Measurements from ENCODE around the gene BEX1.

DNA sequence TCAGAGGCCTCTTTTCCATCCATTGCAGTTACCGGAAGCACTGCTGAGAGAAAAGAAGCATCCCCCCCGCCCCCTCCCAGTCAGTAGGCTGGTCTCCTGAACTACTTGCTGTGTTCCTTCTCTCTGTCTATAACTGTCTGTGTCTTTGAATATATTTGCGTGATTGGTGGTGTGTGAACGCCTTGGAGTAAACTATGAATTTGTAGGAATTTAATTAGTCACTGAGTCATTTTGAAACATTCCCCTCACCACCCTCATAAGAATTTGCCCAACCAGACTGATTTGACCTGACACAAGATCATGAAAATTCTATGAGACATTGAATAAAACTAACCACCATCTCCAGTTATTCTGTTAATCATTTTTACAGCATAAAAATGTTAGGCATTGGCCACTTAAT, 35.7 kb upstream of the BEX1 start:
- TF ChIP-seq CREM (CRISPR knock-in tag; IDR thresholded peaks at IDR 0.05), result no peak
- no peak for TF ChIP-seq SP1 (CRISPR knock-in tag; conservative IDR thresholded peaks at IDR 0.05)
- TF ChIP-seq, protein P1, sequence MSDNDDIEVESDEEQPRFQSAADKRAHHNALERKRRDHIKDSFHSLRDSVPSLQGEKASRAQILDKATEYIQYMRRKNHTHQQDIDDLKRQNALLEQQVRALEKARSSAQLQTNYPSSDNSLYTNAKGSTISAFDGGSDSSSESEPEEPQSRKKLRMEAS (CRISPR knock-in tag; IDR thresholded peaks at IDR 0.05), result no peak
- TF ChIP-seq, protein P2, sequence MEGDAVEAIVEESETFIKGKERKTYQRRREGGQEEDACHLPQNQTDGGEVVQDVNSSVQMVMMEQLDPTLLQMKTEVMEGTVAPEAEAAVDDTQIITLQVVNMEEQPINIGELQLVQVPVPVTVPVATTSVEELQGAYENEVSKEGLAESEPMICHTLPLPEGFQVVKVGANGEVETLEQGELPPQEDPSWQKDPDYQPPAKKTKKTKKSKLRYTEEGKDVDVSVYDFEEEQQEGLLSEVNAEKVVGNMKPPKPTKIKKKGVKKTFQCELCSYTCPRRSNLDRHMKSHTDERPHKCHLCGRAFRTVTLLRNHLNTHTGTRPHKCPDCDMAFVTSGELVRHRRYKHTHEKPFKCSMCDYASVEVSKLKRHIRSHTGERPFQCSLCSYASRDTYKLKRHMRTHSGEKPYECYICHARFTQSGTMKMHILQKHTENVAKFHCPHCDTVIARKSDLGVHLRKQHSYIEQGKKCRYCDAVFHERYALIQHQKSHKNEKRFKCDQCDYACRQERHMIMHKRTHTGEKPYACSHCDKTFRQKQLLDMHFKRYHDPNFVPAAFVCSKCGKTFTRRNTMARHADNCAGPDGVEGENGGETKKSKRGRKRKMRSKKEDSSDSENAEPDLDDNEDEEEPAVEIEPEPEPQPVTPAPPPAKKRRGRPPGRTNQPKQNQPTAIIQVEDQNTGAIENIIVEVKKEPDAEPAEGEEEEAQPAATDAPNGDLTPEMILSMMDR (IDR thresholded peaks at IDR 0.05), result no peak
- TF ChIP-seq, protein P3, sequence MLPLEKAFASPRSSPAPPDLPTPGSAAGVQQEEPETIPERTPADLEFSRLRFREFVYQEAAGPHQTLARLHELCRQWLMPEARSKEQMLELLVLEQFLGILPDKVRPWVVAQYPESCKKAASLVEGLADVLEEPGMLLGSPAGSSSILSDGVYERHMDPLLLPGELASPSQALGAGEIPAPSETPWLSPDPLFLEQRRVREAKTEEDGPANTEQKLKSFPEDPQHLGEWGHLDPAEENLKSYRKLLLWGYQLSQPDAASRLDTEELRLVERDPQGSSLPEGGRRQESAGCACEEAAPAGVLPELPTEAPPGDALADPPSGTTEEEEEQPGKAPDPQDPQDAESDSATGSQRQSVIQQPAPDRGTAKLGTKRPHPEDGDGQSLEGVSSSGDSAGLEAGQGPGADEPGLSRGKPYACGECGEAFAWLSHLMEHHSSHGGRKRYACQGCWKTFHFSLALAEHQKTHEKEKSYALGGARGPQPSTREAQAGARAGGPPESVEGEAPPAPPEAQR (CRISPR knock-in tag; IDR thresholded peaks at IDR 0.05), result no peak
- TF ChIP-seq, protein P4, sequence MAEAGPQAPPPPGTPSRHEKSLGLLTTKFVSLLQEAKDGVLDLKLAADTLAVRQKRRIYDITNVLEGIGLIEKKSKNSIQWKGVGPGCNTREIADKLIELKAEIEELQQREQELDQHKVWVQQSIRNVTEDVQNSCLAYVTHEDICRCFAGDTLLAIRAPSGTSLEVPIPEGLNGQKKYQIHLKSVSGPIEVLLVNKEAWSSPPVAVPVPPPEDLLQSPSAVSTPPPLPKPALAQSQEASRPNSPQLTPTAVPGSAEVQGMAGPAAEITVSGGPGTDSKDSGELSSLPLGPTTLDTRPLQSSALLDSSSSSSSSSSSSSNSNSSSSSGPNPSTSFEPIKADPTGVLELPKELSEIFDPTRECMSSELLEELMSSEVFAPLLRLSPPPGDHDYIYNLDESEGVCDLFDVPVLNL (CRISPR knock-in tag; IDR thresholded peaks at IDR 0.05; ENCODE audit: borderline replicate concordance, low read depth), result no peak
- no peak for TF ChIP-seq ETV6 (CRISPR knock-in tag; IDR thresholded peaks at IDR 0.05)
- TF ChIP-seq, protein P5, sequence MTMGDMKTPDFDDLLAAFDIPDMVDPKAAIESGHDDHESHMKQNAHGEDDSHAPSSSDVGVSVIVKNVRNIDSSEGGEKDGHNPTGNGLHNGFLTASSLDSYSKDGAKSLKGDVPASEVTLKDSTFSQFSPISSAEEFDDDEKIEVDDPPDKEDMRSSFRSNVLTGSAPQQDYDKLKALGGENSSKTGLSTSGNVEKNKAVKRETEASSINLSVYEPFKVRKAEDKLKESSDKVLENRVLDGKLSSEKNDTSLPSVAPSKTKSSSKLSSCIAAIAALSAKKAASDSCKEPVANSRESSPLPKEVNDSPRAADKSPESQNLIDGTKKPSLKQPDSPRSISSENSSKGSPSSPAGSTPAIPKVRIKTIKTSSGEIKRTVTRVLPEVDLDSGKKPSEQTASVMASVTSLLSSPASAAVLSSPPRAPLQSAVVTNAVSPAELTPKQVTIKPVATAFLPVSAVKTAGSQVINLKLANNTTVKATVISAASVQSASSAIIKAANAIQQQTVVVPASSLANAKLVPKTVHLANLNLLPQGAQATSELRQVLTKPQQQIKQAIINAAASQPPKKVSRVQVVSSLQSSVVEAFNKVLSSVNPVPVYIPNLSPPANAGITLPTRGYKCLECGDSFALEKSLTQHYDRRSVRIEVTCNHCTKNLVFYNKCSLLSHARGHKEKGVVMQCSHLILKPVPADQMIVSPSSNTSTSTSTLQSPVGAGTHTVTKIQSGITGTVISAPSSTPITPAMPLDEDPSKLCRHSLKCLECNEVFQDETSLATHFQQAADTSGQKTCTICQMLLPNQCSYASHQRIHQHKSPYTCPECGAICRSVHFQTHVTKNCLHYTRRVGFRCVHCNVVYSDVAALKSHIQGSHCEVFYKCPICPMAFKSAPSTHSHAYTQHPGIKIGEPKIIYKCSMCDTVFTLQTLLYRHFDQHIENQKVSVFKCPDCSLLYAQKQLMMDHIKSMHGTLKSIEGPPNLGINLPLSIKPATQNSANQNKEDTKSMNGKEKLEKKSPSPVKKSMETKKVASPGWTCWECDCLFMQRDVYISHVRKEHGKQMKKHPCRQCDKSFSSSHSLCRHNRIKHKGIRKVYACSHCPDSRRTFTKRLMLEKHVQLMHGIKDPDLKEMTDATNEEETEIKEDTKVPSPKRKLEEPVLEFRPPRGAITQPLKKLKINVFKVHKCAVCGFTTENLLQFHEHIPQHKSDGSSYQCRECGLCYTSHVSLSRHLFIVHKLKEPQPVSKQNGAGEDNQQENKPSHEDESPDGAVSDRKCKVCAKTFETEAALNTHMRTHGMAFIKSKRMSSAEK (CRISPR knock-in tag; IDR thresholded peaks at IDR 0.05; ENCODE audit: borderline replicate concordance), result no peak
- TF ChIP-seq, protein P6, sequence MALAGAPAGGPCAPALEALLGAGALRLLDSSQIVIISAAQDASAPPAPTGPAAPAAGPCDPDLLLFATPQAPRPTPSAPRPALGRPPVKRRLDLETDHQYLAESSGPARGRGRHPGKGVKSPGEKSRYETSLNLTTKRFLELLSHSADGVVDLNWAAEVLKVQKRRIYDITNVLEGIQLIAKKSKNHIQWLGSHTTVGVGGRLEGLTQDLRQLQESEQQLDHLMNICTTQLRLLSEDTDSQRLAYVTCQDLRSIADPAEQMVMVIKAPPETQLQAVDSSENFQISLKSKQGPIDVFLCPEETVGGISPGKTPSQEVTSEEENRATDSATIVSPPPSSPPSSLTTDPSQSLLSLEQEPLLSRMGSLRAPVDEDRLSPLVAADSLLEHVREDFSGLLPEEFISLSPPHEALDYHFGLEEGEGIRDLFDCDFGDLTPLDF (CRISPR knock-in tag; IDR thresholded peaks at IDR 0.05), result no peak
- TF ChIP-seq NR3C1 (CRISPR knock-in tag; conservative IDR thresholded peaks at IDR 0.05; ENCODE audit: low read depth), result no peak
- TF ChIP-seq, protein P7, sequence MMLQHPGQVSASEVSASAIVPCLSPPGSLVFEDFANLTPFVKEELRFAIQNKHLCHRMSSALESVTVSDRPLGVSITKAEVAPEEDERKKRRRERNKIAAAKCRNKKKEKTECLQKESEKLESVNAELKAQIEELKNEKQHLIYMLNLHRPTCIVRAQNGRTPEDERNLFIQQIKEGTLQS (CRISPR knock-in tag; conservative IDR thresholded peaks at IDR 0.05), result no peak
- no peak for TF ChIP-seq ZNF138 (CRISPR knock-in tag; conservative IDR thresholded peaks at IDR 0.05)
- no peak for TF ChIP-seq NR1H2 (CRISPR knock-in tag; IDR thresholded peaks at IDR 0.05)
- no peak for TF ChIP-seq TP53 (CRISPR knock-in tag; IDR thresholded peaks at IDR 0.05)

All from WTC11 (cell line).